ENCODE results near the gene CACNA1C. TPM values are rescaled to one million over a fixed set of nuclear protein-coding genes. Genes with fewer than 3 reads are reported as not detected.
"Not testable (repeated sequence)": the region's sequence is repeated elsewhere in the genome, so short reads cannot be mapped to it uniquely, and the experiment has no call there.

The CACNA1C gene
- total and polyA plus RNA-seq, 2 donors = 0.71 TPM

- DNase-seq (ENCODE audit: low read depth in 6 of 9, low spot score in 9 of 9) = no peak
- Histone ChIP-seq H3K9me3 (ENCODE audit: control insufficient read depth in 2 of 2, insufficient read depth in 1 of 2, low read length in 1 of 2) (no peaks in the 10 kb centered on the region), H3K4me1 (ENCODE audit: control insufficient read depth in 2 of 2, insufficient read depth in 2 of 2, low read length in 2 of 2) (peaks cover 0 to 14% of the 10 kb centered on the region in 2 donors), H3K4me3 (ENCODE audit: low read length in 2 of 2) (no peak overlapping the region), H3K27me3 (ENCODE audit: control insufficient read depth in 2 of 2, insufficient read depth in 1 of 2, low read length in 1 of 2) (no peaks in the 10 kb centered on the region), H3K36me3 (ENCODE audit: control insufficient read depth in 2 of 2, insufficient read depth in 2 of 2, low read length in 1 of 2) (no peaks in the 10 kb centered on the region), H3K27ac (ENCODE audit: low read depth in 1 of 2, low read length in 1 of 2) (no peak overlapping the region)
- WGBS = 94% methylated on average over 11 of the region's 11 CpGs
These were observed 46.1 kb downstream of the CACNA1C start for GRCh38 chr12:2098852-2099251.

GRCh38 chr12:2099595-2099994, 46.8 kb downstream of the CACNA1C start:
- 95% methylated on average over 4 of the region's 4 CpGs for WGBS
- DNase-seq (ENCODE audit: low read depth in 6 of 9, low spot score in 9 of 9) = no peak
- no peak overlapping the region for H3K4me3 ChIP-seq (ENCODE audit: low read length in 2 of 2)
- H3K9me3 ChIP-seq (ENCODE audit: control insufficient read depth in 2 of 2, insufficient read depth in 1 of 2, low read length in 1 of 2) = no peaks in the 10 kb centered on the region
- H3K4me1 ChIP-seq (ENCODE audit: control insufficient read depth in 2 of 2, insufficient read depth in 2 of 2, low read length in 2 of 2) = peaks cover 0 to 7% of the 10 kb centered on the region in 2 donors
- H3K36me3 ChIP-seq (ENCODE audit: control insufficient read depth in 2 of 2, insufficient read depth in 2 of 2, low read length in 1 of 2) = no peaks in the 10 kb centered on the region
- H3K27me3 ChIP-seq (ENCODE audit: control insufficient read depth in 2 of 2, insufficient read depth in 1 of 2, low read length in 1 of 2) = no peaks in the 10 kb centered on the region
- no peak overlapping the region for H3K27ac ChIP-seq (ENCODE audit: low read depth in 1 of 2, low read length in 1 of 2)

- Histone ChIP-seq H3K4me1 (ENCODE audit: control insufficient read depth in 2 of 2, insufficient read depth in 2 of 2, low read length in 2 of 2) (no peaks in the 10 kb centered on the region), H3K4me3 (ENCODE audit: low read length in 2 of 2) (no peak overlapping the region), H3K9me3 (ENCODE audit: control insufficient read depth in 2 of 2, insufficient read depth in 1 of 2, low read length in 1 of 2) (no peaks in the 10 kb centered on the region), H3K27ac (ENCODE audit: low read depth in 1 of 2, low read length in 1 of 2) (no peak overlapping the region), H3K27me3 (ENCODE audit: control insufficient read depth in 2 of 2, insufficient read depth in 1 of 2, low read length in 1 of 2) (no peaks in the 10 kb centered on the region), H3K36me3 (ENCODE audit: control insufficient read depth in 2 of 2, insufficient read depth in 2 of 2, low read length in 1 of 2) (no peaks in the 10 kb centered on the region)
- 97% methylated on average over 16 of the region's 16 CpGs for WGBS
- DNase-seq (ENCODE audit: low read depth in 6 of 9, low spot score in 9 of 9) = no peak
These were observed 48.6 kb downstream of the CACNA1C start for GRCh38 chr12:2101359-2101758.

- H3K27me3 ChIP-seq (ENCODE audit: control insufficient read depth in 2 of 2, insufficient read depth in 1 of 2, low read length in 1 of 2) = no peaks in the 10 kb centered on the region
- no peak overlapping the region for H3K4me3 ChIP-seq (ENCODE audit: low read length in 2 of 2)
- no peaks in the 10 kb centered on the region for H3K9me3 ChIP-seq (ENCODE audit: control insufficient read depth in 2 of 2, insufficient read depth in 1 of 2, low read length in 1 of 2)
- H3K36me3 ChIP-seq (ENCODE audit: control insufficient read depth in 2 of 2, insufficient read depth in 2 of 2, low read length in 1 of 2) = no peaks in the 10 kb centered on the region
- H3K4me1 ChIP-seq (ENCODE audit: control insufficient read depth in 2 of 2, insufficient read depth in 2 of 2, low read length in 2 of 2) = no peaks in the 10 kb centered on the region
- H3K27ac ChIP-seq (ENCODE audit: low read depth in 1 of 2, low read length in 1 of 2) = no peak overlapping the region
- 62% methylated on average over 3 of the region's 3 CpGs for WGBS
- no peak for DNase-seq (ENCODE audit: low read depth in 6 of 9, low spot score in 9 of 9)
These were observed 49.0 kb downstream of the CACNA1C start for GRCh38 chr12:2101771-2102170.

- H3K36me3 ChIP-seq (ENCODE audit: control insufficient read depth in 2 of 2, insufficient read depth in 2 of 2, low read length in 1 of 2); DNase-seq (ENCODE audit: low read depth in 6 of 9, low spot score in 9 of 9); H3K4me3 ChIP-seq (ENCODE audit: low read length in 2 of 2); H3K4me1 ChIP-seq (ENCODE audit: control insufficient read depth in 2 of 2, insufficient read depth in 2 of 2, low read length in 2 of 2); H3K27me3 ChIP-seq (ENCODE audit: control insufficient read depth in 2 of 2, insufficient read depth in 1 of 2, low read length in 1 of 2); H3K27ac ChIP-seq (ENCODE audit: low read depth in 1 of 2, low read length in 1 of 2); H3K9me3 ChIP-seq (ENCODE audit: control insufficient read depth in 2 of 2, insufficient read depth in 1 of 2, low read length in 1 of 2): not testable (repeated sequence)
- 98% methylated on average over 5 of the region's 5 CpGs for WGBS
These were observed 49.9 kb downstream of the CACNA1C start for GRCh38 chr12:2102736-2103135.

GRCh38 chr12:2105387-2105786, 52.6 kb downstream of the CACNA1C start:
- not testable (repeated sequence) for H3K9me3 ChIP-seq (ENCODE audit: control insufficient read depth in 2 of 2, insufficient read depth in 1 of 2, low read length in 1 of 2); DNase-seq (ENCODE audit: low read depth in 6 of 9, low spot score in 9 of 9); H3K36me3 ChIP-seq (ENCODE audit: control insufficient read depth in 2 of 2, insufficient read depth in 2 of 2, low read length in 1 of 2); H3K27me3 ChIP-seq (ENCODE audit: control insufficient read depth in 2 of 2, insufficient read depth in 1 of 2, low read length in 1 of 2); H3K4me3 ChIP-seq (ENCODE audit: low read length in 2 of 2); H3K27ac ChIP-seq (ENCODE audit: low read depth in 1 of 2, low read length in 1 of 2); H3K4me1 ChIP-seq (ENCODE audit: control insufficient read depth in 2 of 2, insufficient read depth in 2 of 2, low read length in 2 of 2)
- 98% methylated on average over 17 of the region's 17 CpGs for WGBS

- no peaks in the 10 kb centered on the region for H3K36me3 ChIP-seq (ENCODE audit: control insufficient read depth in 2 of 2, insufficient read depth in 2 of 2, low read length in 1 of 2)
- no peak overlapping the region for H3K4me3 ChIP-seq (ENCODE audit: low read length in 2 of 2)
- no peak overlapping the region for H3K27ac ChIP-seq (ENCODE audit: low read depth in 1 of 2, low read length in 1 of 2)
- no peak for DNase-seq (ENCODE audit: low read depth in 6 of 9, low spot score in 9 of 9)
- no peaks in the 10 kb centered on the region for H3K27me3 ChIP-seq (ENCODE audit: control insufficient read depth in 2 of 2, insufficient read depth in 1 of 2, low read length in 1 of 2)
- H3K4me1 ChIP-seq (ENCODE audit: control insufficient read depth in 2 of 2, insufficient read depth in 2 of 2, low read length in 2 of 2) = peaks cover 0 to 5% of the 10 kb centered on the region in 2 donors
- 97% methylated on average over 8 of the region's 8 CpGs for WGBS
- no peaks in the 10 kb centered on the region for H3K9me3 ChIP-seq (ENCODE audit: control insufficient read depth in 2 of 2, insufficient read depth in 1 of 2, low read length in 1 of 2)
These were observed 55.4 kb downstream of the CACNA1C start for GRCh38 chr12:2108166-2108565.

GRCh38 chr12:2108975-2109671, 56.3 kb downstream of the CACNA1C start:
- Histone ChIP-seq H3K9me3 (ENCODE audit: control insufficient read depth in 2 of 2, insufficient read depth in 1 of 2, low read length in 1 of 2) (no peaks in the 10 kb centered on the region), H3K36me3 (ENCODE audit: control insufficient read depth in 2 of 2, insufficient read depth in 2 of 2, low read length in 1 of 2) (no peaks in the 10 kb centered on the region), H3K4me1 (ENCODE audit: control insufficient read depth in 2 of 2, insufficient read depth in 2 of 2, low read length in 2 of 2) (peaks cover 0 to 5% of the 10 kb centered on the region in 2 donors), H3K27me3 (ENCODE audit: control insufficient read depth in 2 of 2, insufficient read depth in 1 of 2, low read length in 1 of 2) (no peaks in the 10 kb centered on the region), H3K27ac (ENCODE audit: low read depth in 1 of 2, low read length in 1 of 2) (no peak overlapping the region), H3K4me3 (ENCODE audit: low read length in 2 of 2) (no peak overlapping the region)
- 95% methylated on average over 10 of the region's 10 CpGs for WGBS
- DNase-seq (ENCODE audit: low read depth in 6 of 9, low spot score in 9 of 9) = no peak

GRCh38 chr12:2110127-2110526, 57.3 kb downstream of the CACNA1C start:
- Histone ChIP-seq H3K27ac (ENCODE audit: low read depth in 1 of 2, low read length in 1 of 2) (no peak overlapping the region), H3K4me3 (ENCODE audit: low read length in 2 of 2) (no peak overlapping the region), H3K27me3 (ENCODE audit: control insufficient read depth in 2 of 2, insufficient read depth in 1 of 2, low read length in 1 of 2) (no peaks in the 10 kb centered on the region), H3K4me1 (ENCODE audit: control insufficient read depth in 2 of 2, insufficient read depth in 2 of 2, low read length in 2 of 2) (peaks cover 0 to 5% of the 10 kb centered on the region in 2 donors), H3K9me3 (ENCODE audit: control insufficient read depth in 2 of 2, insufficient read depth in 1 of 2, low read length in 1 of 2) (no peaks in the 10 kb centered on the region), H3K36me3 (ENCODE audit: control insufficient read depth in 2 of 2, insufficient read depth in 2 of 2, low read length in 1 of 2) (no peaks in the 10 kb centered on the region)
- WGBS = 95% methylated on average over 5 of the region's 5 CpGs
- no peak for DNase-seq (ENCODE audit: low read depth in 6 of 9, low spot score in 9 of 9)

Measured in thymus (tissue), 11 donors.